Right lobe of liver (tissue), 6 donors: ENCODE measurements around the gene PER2. TPM values are rescaled to one million over a fixed set of nuclear protein-coding genes. Genes with fewer than 3 reads are reported as not detected.

Experiments used
- ATAC-seq, 4 donors: fragments of 200-7000 bp; cut with Tn5 transposase; one replicate each; pipeline ENCODE4 v1.9.1; 2020; ENCODE audit warnings: mild to moderate bottlenecking in 4 of 4, moderate library complexity in 4 of 4
- DNase-seq, 3 donors: peaks; one replicate each; pipeline ENCODE4 v3.0.0-alpha.2; 2020
- H3K27ac ChIP-seq, 3 donors: fragments of 200-600 bp; one replicate each; pipeline ENCODE4 v1.8.0; 2022
- H3K27me3 ChIP-seq, 2 donors: fragments of 200-600 bp; one replicate each; pipeline ENCODE4 v1.8.0; 2022
- H3K36me3 ChIP-seq, 4 donors: fragments of 200-600 bp; sonication (generic) in 1 of 4; one replicate each; pipeline versions ENCODE4 v1.5.1 to v1.8.0; 2017 to 2022; ENCODE audit warnings: control low read depth in 1 of 4
- H3K4me1 ChIP-seq, 4 donors: fragments of 200-600 bp; sonication (generic) in 1 of 4; one replicate each; pipeline versions ENCODE4 v1.5.1 to v1.8.0; 2017 to 2022; ENCODE audit warnings: control low read depth in 1 of 4
- H3K4me3 ChIP-seq, 3 donors: fragments of 200-600 bp; one replicate each; pipeline ENCODE4 v1.8.0; 2022
- H3K9me3 ChIP-seq, 4 donors: fragments of 200-600 bp; sonication (generic) in 1 of 4; one replicate each; pipeline versions ENCODE4 v1.5.1 to v1.8.0; 2017 to 2022; ENCODE audit warnings: control low read depth in 1 of 4
- POLR2A ChIP-seq: fragments of 450-650 bp; IDR thresholded peaks from one replicate; pipeline ENCODE4 v1.6.1; 2017; ENCODE audit warnings: antibody characterized with exemption, mild to moderate bottlenecking
- WGBS: methylation state at CpG from one replicate; pipeline ENCODE4 v1.1.6; 2018; ENCODE audit warnings: low coverage, low lambda C conversion rate; ENCODE audit not compliant: insufficient coverage; ENCODE audit errors: missing lambda C conversion rate; 5-methylcytosine and 5-hydroxymethylcytosine counted together
- intact Hi-C, 2 donors: fragments of 100-400 bp; cut with DNase I; formaldehyde crosslinking; loops; one replicate each; pipeline versions ENCODE4 v1.11.2 to v1.14.1; 2022
- total RNA-seq, 6 experiments: library from RNA; depleted of rRNA in 2 of 6; stranded (reverse); fragments of >200 nt in 2 of 6; fragmentation: NEBNext Ultra II Directional in 3 of 6; extraction: Animal tissue kit (Norgen Biotek cat#: 25700) in 3 of 6; gene quantifications; one replicate each; pipeline versions ENCODE4 v1.1.0 to v1.2.4, GENCODE V29; 2016 to 2023
- TF ChIP-seq, protein P1 (sequence below), 4 donors: fragments of 200-600 bp in 3 of 4; fragments of 450-650 bp in 1 of 4; IDR thresholded peaks; one replicate each; pipeline versions ENCODE4 v1.5.1 to v1.8.0; 2016 to 2022; ENCODE audit warnings: antibody characterized with exemption in 4 of 4, mild to moderate bottlenecking in 2 of 4
- donor health status: DM: no; HTN: yes; CAD: no.
- donor health status: DM: no; HTN: no; CAD: no.
- donor health status: DM: no; HTN: no; CAD: no.
- donor health status: DM: no; HTN: yes; CAD: no.
- donor health status: DM: no; HTN: yes; CAD: no.

PER2 gene
- total RNA-seq, 6 experiments from 2014 or later: 4.5 to 12.5 (median 6.1) TPM

DNA sequence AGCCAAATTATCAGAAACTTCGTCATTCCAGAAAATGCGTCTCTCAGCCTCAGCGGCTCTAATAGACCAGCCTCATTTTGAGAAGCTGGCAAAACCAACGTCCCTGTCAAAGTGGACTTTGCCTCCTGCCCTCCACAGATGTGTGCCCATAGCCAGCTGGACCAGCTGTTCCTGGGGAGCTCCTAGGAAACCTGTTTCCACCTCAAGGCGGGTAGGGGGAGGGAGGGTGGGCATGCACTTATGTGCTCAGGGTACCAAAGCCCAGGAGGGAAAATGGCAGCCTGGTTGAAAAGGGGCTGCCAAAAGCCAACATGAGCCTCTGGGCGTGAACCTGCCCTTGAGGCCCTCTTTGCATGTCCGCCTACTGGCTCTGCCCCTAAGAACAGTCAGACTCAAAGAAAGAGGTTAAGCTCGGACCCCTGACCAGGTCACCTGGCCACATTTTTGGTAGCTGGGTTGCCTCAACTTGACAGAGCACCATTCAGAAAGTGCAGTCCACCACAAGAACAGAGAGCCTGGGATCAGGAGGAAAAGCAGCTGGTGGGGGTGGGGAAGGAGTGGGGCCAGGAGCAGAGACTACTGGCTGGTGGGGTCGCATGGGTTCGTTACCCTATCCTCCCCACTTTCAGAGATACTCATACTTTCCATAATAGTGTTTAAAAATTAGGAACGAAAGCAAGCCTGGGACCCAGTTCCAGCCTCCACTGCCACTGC lies 3.5 kb downstream of the PER2 start:
- H3K4me3 ChIP-seq: no peak overlapping the region
- peaks cover 0 to 43% (median 14%) of the 10 kb centered on the region in 4 donors for H3K4me1 ChIP-seq

DNA sequence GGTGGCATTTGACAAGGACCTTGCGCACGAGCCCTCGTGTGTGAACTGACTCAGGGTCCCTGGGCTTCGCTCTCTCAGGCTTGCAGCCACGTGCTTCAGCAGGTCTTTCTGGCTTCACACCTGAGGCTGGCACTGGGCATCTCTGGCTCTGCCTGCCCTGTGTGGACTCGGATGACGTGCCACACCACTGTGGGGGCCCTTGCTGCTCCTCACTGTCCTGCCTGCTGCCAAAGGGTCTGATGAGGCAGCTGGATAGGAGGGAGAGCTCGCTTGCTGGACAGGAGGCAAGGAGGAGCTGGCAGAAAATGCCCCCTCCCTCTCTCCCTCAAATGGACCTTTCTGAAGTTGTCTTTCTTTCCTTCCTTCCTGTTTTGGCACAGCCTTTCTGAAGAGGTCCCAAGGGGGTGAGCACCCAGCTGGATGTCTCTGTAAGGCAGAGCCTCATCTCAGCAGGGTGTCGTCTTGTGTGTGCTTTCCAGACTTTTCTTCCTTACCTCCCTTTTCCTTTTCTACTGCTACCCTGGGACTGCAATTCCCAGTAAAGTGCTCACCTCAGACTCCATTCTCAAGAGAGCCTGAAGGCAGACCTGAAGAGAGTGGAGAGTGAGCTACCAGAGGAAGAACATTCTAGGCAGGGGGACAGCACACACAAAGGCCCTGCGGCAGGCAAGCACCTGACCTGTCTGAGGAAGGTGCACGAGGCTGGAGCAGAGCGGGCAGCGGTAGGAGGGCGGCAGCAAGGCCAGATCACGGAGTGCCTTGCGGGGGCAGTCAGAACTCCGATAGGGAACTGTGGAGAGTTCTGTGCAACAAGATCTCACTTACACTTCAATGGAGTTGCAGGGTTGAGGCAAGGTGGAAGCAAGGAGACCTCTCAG lies 5.3 kb downstream of the PER2 start:
- Histone ChIP-seq H3K4me3 (no peak overlapping the region), H3K27me3 (no peaks in the 10 kb centered on the region), H3K9me3 (no peaks in the 10 kb centered on the region), H3K27ac (no peak overlapping the region), H3K4me1 (peaks cover 0 to 38% (median 14%) of the 10 kb centered on the region in 4 donors), H3K36me3 (no peaks in the 10 kb centered on the region)
- intact Hi-C loops: no loop called here
- 94% methylated on average over 7 of the region's 17 CpGs for WGBS
- DNase-seq (peak in 2 of 3 donors; percentile 17 to 54), ATAC-seq (no peak)
- no peak for TF ChIP-seq POLR2A
- TF ChIP-seq, protein P1, sequence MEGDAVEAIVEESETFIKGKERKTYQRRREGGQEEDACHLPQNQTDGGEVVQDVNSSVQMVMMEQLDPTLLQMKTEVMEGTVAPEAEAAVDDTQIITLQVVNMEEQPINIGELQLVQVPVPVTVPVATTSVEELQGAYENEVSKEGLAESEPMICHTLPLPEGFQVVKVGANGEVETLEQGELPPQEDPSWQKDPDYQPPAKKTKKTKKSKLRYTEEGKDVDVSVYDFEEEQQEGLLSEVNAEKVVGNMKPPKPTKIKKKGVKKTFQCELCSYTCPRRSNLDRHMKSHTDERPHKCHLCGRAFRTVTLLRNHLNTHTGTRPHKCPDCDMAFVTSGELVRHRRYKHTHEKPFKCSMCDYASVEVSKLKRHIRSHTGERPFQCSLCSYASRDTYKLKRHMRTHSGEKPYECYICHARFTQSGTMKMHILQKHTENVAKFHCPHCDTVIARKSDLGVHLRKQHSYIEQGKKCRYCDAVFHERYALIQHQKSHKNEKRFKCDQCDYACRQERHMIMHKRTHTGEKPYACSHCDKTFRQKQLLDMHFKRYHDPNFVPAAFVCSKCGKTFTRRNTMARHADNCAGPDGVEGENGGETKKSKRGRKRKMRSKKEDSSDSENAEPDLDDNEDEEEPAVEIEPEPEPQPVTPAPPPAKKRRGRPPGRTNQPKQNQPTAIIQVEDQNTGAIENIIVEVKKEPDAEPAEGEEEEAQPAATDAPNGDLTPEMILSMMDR (IDR thresholded peaks at IDR 0.05): no peak

More for the DNA sequence above, 3.5 kb downstream of the PER2 start:
- Histone ChIP-seq H3K36me3 (no peaks in the 10 kb centered on the region), H3K27ac (peak overlapping the region; percentile 94 to 99 (median 94)), H3K9me3 (no peaks in the 10 kb centered on the region), H3K27me3 (no peaks in the 10 kb centered on the region)
- ATAC-seq (peak; percentile 17 to 47 (median 36)), DNase-seq (peak in 2 of 3 donors; percentile 69 to 80)
- TF ChIP-seq, protein P1 (IDR thresholded peaks at IDR 0.05): no peak
- no peak for TF ChIP-seq POLR2A
- intact Hi-C loops: no loop called here
- WGBS: 44% methylated on average over 9 of the region's 11 CpGs

GRCh38 chr2:238281826-238282480 lies 6.5 kb downstream of the PER2 start:
- peaks cover 0 to 1% (median under 1%) of the 10 kb centered on the region in 4 donors for H3K36me3 ChIP-seq
- H3K27ac ChIP-seq: no peak overlapping the region
- no peak for TF ChIP-seq POLR2A
- TF ChIP-seq, protein P1 (IDR thresholded peaks at IDR 0.05): no peak
- no peak overlapping the region for H3K4me3 ChIP-seq
- 80% methylated on average over 5 of the region's 13 CpGs for WGBS
- H3K4me1 ChIP-seq: peaks cover 0 to 30% (median 12%) of the 10 kb centered on the region in 4 donors
- H3K27me3 ChIP-seq: no peaks in the 10 kb centered on the region
- intact Hi-C loops: no loop called here
- no peak for ATAC-seq
- DNase-seq: peak in 2 of 3 donors; percentile 14 to 40
- no peaks in the 10 kb centered on the region for H3K9me3 ChIP-seq

- no peak for ATAC-seq
- H3K36me3 ChIP-seq: peaks cover 0 to 15% (median 2%) of the 10 kb centered on the region in 4 donors
- no peak overlapping the region for H3K4me3 ChIP-seq
- no peak overlapping the region for H3K27ac ChIP-seq
- peak in 2 of 3 donors; percentile 12 to 48 for DNase-seq
- intact Hi-C loops: no loop called here
- H3K9me3 ChIP-seq: no peaks in the 10 kb centered on the region
- H3K4me1 ChIP-seq: peaks cover 0 to 14% (median 6%) of the 10 kb centered on the region in 4 donors
- WGBS: 86% methylated on average over 8 of the region's 12 CpGs
- TF ChIP-seq, protein P1 (IDR thresholded peaks at IDR 0.05): no peak
- no peak for TF ChIP-seq POLR2A
- H3K27me3 ChIP-seq: no peaks in the 10 kb centered on the region
Observed at GRCh38 chr2:238280083-238280825, 8.2 kb downstream of the PER2 start.
